ENCODE measurements around the gene COLEC11.

COLEC11 gene

DNA sequence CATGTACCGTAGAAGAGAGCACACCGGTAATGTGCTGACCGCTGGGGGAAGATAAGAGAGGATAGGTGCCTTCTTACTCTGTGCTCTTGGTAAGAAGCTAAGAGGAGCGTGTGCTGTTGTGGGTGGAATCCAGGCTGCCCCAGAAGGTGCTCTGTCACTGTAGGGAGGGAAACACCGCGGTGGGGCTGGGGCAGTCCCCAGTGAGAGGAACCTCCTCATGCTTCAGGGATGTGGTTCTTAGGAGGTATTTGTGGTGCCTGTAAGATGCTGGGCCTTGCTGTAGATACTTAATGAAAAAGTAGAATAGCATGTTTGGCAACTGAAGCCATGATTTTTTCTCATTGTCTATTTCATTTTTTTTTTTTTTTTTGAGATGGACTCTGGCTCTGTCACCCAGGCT, 1.1 kb downstream of the COLEC11 start:
- DNase-seq (ENCODE audit: low read depth) = no peak
- H3K4me3 ChIP-seq (ENCODE audit: low read depth, low read length) = no peak overlapping the region
- no peak for TF ChIP-seq CTCF (IDR thresholded peaks at IDR 0.05; ENCODE audit: control insufficient read depth, extremely low read depth, insufficient read depth)

- TF ChIP-seq CTCF (IDR thresholded peaks at IDR 0.05; ENCODE audit: control insufficient read depth, extremely low read depth, insufficient read depth) = no peak
- H3K4me3 ChIP-seq (ENCODE audit: low read depth, low read length) = no peak overlapping the region
- no peak for DNase-seq (ENCODE audit: low read depth)
Measured at GRCh38 chr2:3596901-3597417, 2.0 kb downstream of the COLEC11 start.

DNA sequence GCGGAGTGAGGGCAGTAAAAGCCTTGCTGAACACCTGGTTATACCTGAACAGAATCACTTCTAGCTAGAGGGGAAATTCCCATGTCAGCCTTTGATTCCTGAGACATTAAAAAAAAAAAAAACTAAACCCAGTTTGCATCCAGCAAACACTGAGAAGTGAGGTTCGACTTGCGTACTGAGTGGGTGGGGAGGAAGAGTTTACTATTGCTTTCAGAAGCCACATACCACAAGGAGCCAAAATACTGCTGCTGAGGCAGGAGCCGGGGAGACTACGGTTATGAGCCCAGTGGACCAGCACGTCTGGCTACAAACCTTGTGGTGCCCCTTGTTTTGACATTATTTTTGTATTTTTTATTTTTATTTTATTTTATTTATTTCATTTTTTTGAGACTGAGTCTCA, 2.7 kb downstream of the COLEC11 start:
- no peak for DNase-seq (ENCODE audit: low read depth)
- TF ChIP-seq CTCF (IDR thresholded peaks at IDR 0.05; ENCODE audit: control insufficient read depth, extremely low read depth, insufficient read depth) = no peak
- H3K4me3 ChIP-seq (ENCODE audit: low read depth, low read length) = no peak overlapping the region

DNA sequence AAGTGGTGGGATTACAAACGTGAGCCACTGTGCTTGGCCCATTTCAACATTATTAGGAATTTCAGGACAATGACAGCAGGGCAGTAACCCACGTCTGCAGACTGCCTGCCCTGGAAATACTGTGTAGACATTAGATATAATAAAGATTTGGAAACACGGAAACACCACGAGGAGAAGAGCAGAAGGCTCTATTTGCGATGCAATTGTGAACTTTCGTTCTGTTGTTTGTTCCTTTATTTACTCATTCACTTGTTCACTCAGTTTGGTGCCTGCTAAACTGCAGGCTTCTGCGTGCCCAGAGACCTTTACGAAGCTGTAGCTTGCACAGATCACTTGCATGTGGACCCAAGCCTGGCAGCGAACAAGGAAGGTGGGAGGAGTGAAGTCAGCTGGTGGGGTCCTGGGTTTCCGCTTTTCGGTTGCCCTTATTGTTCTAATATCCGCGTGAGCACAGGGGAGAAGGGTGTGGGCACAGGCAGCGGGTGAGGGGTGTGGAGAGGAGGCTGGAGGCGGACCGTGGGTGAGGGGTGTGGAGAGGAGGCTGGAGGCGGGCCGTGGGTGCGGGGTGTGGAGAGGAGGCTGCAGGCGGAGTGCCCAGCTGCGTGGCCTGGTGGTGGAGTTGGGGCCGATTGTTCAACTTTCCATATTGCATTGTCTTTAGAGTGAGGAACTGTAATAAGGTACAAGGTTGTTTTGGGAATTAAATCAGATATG, 3.4 kb downstream of the COLEC11 start:
- no peak overlapping the region for H3K4me3 ChIP-seq (ENCODE audit: low read depth, low read length)
- DNase-seq (ENCODE audit: low read depth) = no peak
- TF ChIP-seq CTCF (IDR thresholded peaks at IDR 0.05; ENCODE audit: control insufficient read depth, extremely low read depth, insufficient read depth) = no peak

- no peak for TF ChIP-seq CTCF (IDR thresholded peaks at IDR 0.05; ENCODE audit: control insufficient read depth, extremely low read depth, insufficient read depth)
- no peak overlapping the region for H3K4me3 ChIP-seq (ENCODE audit: low read depth, low read length)
- DNase-seq (ENCODE audit: low read depth) = no peak
Measured at GRCh38 chr2:3598912-3599854, 4.3 kb downstream of the COLEC11 start.

DNA sequence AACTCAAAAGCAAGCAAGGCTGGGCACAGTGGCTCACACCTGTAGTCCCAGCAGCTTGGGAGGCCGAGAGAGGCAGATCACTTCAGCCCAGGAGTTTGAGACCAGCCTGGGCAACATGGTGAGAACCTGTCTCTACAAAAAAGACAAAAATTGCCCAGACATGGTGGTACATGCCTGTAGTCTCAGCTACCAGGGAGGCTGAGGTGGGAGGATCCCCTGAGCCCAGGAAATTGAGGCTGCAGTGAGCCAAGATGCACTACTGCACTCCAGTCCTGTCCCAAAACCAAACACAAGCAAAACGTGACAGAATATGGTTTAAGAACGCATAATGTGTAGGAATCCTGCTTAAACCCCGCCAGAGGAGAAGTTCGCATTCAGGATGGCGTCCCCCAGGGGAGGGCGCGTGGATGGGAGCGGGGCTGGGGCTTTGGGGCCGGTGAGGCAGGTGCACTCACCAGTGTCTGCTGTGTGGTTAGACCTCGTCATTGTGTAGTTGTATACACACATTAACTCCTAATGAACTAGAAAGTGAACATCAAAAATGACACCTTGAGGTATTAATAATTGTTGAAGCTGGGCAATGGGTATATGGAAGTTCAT, 5.4 kb downstream of the COLEC11 start:
- no peak for DNase-seq (ENCODE audit: low read depth)
- TF ChIP-seq CTCF (IDR thresholded peaks at IDR 0.05; ENCODE audit: control insufficient read depth, extremely low read depth, insufficient read depth) = no peak
- no peak overlapping the region for H3K4me3 ChIP-seq (ENCODE audit: low read depth, low read length)
